Uterine smooth muscle cell (primary cell): ENCODE measurements around the gene EFCAB9. TPM values are rescaled to one million over a fixed set of nuclear protein-coding genes. Genes with fewer than 3 reads are reported as not detected.

Experiments used
- total RNA-seq: library from RNA; depleted of rRNA; stranded (reverse); fragments of >200 nt; gene quantifications from 2 replicates; pipeline ENCODE4 v1.2.3, GENCODE V29; 2014

The EFCAB9 gene
- total RNA-seq, result not detected in 2 replicates

DNA sequence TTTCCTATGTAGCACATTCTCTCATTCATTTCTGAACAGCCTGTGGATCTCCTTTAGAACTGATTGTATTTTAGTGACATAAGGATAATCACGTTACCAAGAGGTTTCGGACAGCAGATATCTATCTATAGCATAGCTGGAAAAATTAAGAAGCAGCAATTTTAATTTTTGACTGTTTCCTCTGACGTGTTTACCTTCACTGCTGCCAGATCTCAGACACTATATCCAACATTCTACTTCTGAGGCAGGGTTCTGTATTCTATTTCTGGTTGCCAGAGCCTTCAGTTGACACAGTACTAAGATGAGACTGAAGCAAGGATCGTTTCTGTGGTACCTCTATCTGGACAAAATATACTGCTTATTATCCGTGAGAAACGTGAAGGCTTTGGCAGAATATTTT lies at the start of gene EFCAB9:
EFCAB9 (plus strand) TSS at position 301 of the 400 bp plus-strand sequence; CDS start at position 302, 1 bp downstream.

DNA sequence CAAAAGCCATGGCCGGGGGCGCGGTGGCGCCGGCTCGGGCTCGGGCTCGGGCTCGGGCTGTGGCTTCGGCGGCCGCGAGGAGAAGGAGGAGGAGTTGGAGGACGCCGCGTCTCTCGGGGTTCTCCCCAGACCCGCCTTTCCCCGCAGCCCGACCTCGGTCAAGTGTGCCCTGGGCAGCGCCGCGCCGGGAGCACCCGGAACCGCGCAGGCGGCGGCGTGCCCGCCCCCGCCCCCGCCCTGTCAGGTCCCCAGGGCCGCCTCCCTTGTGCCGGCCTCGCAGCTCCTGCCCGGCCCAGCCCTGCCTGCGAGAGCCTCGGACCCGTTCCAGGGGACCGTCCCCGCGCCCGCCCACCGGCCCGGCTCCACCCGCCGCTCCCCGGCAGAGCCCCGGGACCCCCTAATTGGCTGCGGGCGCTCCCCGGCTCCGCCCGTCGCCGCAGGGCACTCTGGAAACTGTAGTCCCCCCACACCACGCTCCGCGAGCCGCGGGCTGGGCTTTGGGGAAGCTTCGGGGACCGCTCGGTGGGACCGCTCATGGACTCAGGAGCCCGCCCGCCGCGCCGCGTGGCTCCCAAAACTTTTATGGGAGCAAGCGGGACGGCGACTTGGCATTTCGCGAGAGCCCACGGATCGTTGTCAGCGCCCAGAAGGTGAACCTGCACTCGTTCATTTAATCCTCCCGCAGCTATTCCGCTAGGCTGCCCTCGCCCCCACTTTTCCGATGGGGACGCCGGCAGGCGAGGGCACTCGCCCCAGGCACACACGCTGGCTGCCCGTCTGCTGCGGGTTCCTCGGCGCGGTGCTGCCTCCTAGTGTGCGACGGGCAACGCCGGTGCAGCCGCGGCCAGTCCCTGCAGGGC lies 5.7 kb upstream of the EFCAB9 start, which contains the start of gene STK10:
STK10 (minus strand) TSS at position 192 of the 860 bp plus-strand sequence; CDS start at position 10, 182 bp downstream.

Other genes with a start within 250 kb of the EFCAB9 start
- 93.7 and 95.8 TPM in 2 replicates for gene FBXW11, start 187.5 kb upstream of the EFCAB9 start, total RNA-seq
- 18.1 and 18.5 TPM in 2 replicates for gene STK10, start 5.9 kb upstream of the EFCAB9 start, total RNA-seq
- 21.7 and 25.4 TPM in 2 replicates for gene UBTD2, start 89.6 kb downstream of the EFCAB9 start, total RNA-seq